ENCODE measurements around the gene BTBD17.

Gene BTBD17

DNA sequence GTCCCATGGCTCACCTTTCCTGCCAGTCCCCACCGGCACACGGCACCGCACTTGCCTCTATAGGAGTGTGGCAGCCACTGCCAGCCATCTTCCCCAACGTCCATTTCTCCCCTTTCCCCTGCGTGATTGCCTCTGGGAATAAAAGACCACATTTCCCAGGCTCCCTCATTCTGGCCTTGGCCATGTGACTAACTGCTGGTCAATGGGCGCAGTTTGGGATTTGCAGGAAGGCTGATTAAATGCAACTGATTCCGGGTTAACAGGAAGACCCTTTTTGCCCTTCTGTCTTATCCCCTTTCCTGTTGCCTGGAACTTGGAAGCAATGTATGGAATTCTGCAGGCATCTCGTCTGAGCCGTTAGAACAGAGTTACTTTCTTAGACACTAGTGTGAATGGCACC, 3.0 kb downstream of the BTBD17 start:
- FAIRE-seq, result no peak

GRCh38 chr17:74357466-74357809, 4.2 kb downstream of the BTBD17 start:
- no peak for FAIRE-seq

DNA sequence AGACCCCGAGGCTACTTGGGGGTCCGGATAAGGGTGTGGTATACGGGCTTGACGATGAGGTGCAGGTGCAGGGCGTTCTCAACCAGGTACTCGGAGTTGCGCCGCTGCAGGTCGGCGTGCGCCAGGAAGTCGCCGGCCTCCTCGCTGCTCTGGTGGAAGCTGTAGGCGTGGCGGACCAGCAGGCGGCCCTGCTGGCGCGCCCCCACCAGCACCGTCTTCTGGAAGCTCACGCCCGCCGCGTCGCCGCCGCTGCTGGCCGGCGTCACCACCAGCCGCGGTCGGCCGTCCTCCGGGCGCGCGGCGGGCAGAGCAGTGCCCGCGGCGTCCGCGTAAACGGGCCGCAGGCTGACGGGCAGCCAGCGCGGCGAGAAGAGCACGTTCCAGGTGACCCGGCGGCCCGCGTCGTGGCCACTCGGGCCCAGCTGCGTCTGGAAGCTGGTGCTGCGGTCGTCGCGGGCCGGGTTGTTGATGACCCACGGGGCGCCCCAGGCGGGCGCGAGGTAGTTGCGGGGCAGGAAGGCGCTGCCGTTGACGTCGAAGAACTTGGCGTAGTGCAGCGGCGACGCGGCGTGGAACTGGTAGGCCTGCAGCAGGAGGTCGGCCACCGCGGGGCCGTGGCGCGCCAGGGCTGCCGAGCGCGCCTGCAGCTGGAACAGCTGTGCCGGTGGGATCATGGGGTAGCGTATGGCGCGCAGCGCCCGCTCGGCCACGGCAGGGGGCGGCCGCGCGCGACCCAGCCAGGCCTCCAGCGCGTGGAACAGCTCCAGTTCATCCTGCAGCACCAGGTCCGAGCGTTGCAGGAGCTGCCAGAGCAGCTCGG, 4.8 kb downstream of the BTBD17 start:
- FAIRE-seq, result no peak

- FAIRE-seq, result no peak
These were observed 6.6 kb downstream of the BTBD17 start for GRCh38 chr17:74355065-74355464.

- FAIRE-seq, result no peak
These were observed 7.1 kb downstream of the BTBD17 start for GRCh38 chr17:74354561-74354960.

DNA sequence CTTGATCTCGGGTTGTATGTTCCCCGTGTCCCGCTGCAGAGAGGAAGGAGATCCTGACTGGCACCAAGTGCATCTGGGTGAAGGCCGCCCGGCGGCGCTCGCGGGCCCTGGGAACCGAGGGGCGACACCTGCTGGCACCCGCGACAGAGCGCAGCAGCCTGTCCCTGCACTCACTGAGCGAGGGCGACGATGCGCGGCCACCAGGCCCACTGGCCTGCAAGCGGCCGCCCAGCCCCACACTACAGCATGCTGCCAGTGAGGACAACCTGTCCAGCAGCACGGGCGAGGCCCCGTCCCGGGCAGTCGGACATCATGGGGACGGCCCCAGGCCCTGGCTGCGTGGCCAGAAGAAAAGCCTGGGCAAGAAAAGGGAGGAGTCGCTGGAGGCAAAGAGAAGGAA, 7.5 kb downstream of the BTBD17 start:
- no peak for FAIRE-seq

DNA sequence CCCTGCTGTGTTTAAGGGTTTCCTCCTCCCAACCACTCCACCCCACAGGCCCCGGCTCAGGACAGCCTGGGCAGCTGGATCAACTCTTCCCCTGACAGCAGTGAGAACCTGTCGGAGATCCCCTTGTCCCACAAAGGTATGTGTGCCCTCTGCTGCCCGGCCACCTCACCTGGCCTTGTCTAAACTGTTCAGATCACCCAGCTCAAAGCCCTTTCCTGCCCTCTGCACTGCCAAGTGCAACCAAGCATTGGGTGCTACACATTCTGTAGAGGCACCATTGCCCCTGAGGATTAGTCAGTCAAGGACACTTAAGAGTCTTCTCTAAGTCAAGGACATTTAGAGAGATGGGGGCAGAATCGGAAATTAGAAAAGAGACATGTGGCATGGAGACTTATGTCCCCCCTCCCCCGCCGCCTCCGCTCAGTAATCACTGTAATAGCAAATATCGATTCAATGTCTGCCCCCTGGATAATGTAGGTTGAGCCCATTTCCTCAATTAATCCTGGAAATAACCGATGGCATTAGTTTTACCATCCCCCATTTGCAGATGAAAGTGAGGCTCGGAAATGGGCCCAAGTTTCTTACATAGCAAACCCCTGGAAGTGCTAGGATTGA, 8.1 kb downstream of the BTBD17 start:
- FAIRE-seq, result no peak

GRCh38 chr17:74351552-74352210, 10.0 kb downstream of the BTBD17 start:
- FAIRE-seq, result no peak

DNA sequence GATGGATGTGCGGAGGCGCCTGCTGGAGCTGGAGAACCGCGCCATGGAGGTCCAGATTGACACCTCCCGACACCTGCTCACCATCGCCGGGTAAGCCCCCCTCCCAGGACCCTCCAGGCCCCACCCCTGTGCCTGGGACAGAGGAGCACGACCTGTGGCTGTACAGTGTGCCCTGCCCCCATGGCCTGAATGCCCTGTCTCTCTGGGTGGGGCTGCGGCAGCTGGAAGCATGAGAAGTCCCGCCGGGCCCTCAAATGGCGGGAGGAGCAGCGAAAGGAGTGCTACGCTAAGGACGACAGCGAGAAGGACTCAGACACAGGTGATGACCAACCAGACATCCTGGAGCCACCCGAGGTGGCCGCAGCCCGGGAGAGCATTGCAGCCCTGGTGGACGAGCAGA, 11.2 kb downstream of the BTBD17 start:
- no peak for FAIRE-seq

GRCh38 chr17:74349120-74349519, 12.5 kb downstream of the BTBD17 start:
- no peak for FAIRE-seq

DNA sequence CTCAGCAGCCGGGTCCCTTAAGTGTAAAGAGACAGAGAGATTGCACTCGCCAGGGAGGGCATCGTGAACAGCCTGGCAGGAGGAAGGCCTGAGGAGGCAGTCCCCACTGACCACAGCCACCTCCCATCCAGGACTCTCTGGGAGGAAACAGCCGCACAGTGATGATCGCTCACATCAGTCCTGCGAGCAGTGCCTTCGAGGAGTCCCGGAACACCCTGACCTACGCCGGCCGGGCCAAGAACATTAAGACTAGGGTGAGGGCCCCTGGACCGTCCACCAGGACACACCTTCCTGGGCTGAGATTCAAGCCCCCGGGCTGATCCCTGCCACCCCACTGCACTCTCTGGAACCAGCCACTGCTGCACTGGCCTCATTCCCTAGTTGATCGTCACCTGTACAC, 14.0 kb downstream of the BTBD17 start:
- FAIRE-seq, result no peak

- no peak for FAIRE-seq
These were observed 16.0 kb downstream of the BTBD17 start for GRCh38 chr17:74345433-74346241.

GRCh38 chr17:74344658-74345057, 17.0 kb downstream of the BTBD17 start:
- FAIRE-seq, result no peak

- no peak for FAIRE-seq
These were observed 18.0 kb downstream of the BTBD17 start for GRCh38 chr17:74343526-74344284.

- FAIRE-seq, result no peak
These were observed 18.5 kb downstream of the BTBD17 start for GRCh38 chr17:74343121-74343520.

- FAIRE-seq, result no peak
These were observed 19.4 kb downstream of the BTBD17 start for GRCh38 chr17:74342224-74342623.

- FAIRE-seq, result no peak
These were observed 21.1 kb downstream of the BTBD17 start for GRCh38 chr17:74340470-74341023.

DNA sequence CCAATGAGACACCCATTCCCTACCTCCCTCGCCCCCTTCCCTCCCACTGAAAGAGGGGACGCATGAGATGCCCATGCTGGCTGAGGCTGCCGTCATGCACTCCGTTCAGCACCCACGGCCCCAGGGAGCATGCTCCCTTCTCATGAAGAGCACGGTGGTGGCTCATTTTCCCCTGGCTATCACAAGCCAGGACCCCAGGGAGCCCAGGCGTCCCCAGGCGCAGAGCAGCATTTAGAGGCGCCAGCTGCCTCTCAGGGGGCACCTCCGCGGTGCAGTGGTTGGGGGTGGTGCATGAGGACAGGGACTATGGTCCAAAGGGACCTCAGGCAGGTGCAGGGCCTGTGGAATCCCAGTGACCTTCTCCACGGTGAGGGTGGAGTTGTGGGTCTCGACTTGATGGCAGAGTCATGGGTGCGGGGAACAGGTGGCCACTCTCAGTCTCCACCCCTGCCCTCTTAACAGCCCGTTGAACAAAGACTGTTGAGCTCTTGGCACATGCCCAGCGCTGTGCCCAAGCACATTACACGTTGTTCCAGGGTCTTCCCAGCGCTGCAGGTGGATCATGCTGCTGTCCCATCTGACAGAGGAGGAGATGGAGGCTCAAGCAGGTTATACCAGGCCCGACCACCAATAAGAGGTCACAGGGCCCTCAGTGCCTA, 22.0 kb downstream of the BTBD17 start:
- no peak for FAIRE-seq

DNA sequence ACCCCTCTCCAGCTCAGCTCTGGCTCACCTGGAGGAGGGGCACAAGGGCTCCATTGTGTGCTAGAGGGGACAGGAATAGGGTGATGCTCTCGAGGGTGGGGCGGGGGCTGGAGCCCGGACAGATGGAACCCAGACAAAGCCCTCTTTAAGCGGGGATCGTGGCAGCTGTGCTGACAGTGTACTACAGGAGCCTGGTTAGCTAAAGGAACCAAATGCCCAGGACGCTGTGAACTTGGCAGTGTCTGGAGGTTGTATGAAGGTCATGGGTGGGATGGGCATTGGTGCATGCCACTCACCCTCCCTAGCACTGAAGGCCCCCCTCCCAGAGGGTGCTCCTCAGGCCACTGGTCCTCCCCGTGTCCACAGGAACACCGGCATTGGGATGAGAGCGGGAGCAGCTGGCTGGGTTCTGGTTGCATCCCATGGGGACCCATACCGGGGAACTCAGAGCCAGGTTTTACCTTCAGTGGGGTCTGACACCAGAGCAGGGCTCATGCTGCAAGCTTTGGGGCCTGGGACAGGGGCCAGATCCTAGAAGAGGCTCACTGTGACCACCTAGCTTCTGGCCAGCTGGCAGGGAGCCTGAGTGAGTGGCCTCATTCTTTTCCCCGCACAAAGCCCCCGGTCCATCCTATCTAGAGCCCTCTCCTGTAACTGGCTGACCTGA, 23.7 kb downstream of the BTBD17 start:
- FAIRE-seq, result no peak

GRCh38 chr17:74336307-74336706, 25.4 kb downstream of the BTBD17 start:
- FAIRE-seq, result no peak

DNA sequence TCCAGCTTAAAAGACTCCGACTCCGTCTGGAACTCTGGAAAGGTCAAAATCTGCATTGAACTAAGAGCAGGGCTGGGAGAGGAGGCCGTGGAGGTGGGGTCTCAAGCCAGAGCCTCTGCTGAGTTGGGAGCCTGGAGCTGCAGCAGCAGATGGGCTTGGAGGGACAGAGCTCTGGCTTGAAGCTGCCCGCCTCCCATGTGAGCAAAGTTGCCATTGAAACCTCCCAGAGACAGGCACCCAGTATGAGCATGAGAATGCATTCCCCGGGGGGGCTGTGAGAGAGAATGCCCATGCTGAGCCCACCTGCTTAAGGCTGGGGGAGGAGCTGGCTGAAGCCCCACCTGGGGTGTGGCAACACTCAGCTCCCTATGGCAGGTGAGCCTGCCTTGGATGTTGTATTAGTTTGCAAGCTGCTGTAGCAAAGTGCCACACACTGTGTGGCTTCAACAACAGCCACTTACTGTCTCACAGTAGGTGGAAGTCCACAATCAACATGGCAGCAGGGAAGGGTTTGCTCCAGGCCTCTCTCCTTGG, 26.1 kb downstream of the BTBD17 start:
- FAIRE-seq, result no peak
